Muscle layer of duodenum (tissue), 2 donors: Measurements from ENCODE around the gene HOXB3.

Source experiments
- H3K27ac ChIP-seq: one replicate; pipeline ENCODE4 v1.7.0; 2013; ENCODE audit warnings: mild to moderate bottlenecking, low read length
- H3K27me3 ChIP-seq: one replicate; pipeline ENCODE4 v1.7.0; 2013; ENCODE audit warnings: low read depth, mild to moderate bottlenecking, control low read depth, low read length
- H3K36me3 ChIP-seq, 2 donors: one replicate each; pipeline ENCODE4 v1.7.0; 2013; ENCODE audit warnings: low read length in 2 of 2, control low read depth in 1 of 2, mild to moderate bottlenecking in 1 of 2; ENCODE audit not compliant: insufficient read depth in 2 of 2, control insufficient read depth in 1 of 2
- H3K4me1 ChIP-seq, 2 donors: one replicate each; pipeline ENCODE4 v1.7.0; 2013; ENCODE audit warnings: low read length in 2 of 2, mild to moderate bottlenecking in 2 of 2, control low read depth in 1 of 2, moderate library complexity in 1 of 2; ENCODE audit not compliant: insufficient read depth in 2 of 2, control insufficient read depth in 1 of 2
- H3K4me3 ChIP-seq, 2 donors: one replicate each; pipeline ENCODE4 v1.7.0; 2013; ENCODE audit warnings: low read length in 2 of 2, low read depth in 1 of 2, mild to moderate bottlenecking in 1 of 2
- H3K9me3 ChIP-seq, 2 donors: one replicate each; pipeline ENCODE4 v1.7.0; 2013; ENCODE audit warnings: low read length in 2 of 2, control low read depth in 1 of 2, mild to moderate bottlenecking in 1 of 2; ENCODE audit not compliant: control insufficient read depth in 1 of 2
- donor health status: healthy.

HOXB3 gene

DNA sequence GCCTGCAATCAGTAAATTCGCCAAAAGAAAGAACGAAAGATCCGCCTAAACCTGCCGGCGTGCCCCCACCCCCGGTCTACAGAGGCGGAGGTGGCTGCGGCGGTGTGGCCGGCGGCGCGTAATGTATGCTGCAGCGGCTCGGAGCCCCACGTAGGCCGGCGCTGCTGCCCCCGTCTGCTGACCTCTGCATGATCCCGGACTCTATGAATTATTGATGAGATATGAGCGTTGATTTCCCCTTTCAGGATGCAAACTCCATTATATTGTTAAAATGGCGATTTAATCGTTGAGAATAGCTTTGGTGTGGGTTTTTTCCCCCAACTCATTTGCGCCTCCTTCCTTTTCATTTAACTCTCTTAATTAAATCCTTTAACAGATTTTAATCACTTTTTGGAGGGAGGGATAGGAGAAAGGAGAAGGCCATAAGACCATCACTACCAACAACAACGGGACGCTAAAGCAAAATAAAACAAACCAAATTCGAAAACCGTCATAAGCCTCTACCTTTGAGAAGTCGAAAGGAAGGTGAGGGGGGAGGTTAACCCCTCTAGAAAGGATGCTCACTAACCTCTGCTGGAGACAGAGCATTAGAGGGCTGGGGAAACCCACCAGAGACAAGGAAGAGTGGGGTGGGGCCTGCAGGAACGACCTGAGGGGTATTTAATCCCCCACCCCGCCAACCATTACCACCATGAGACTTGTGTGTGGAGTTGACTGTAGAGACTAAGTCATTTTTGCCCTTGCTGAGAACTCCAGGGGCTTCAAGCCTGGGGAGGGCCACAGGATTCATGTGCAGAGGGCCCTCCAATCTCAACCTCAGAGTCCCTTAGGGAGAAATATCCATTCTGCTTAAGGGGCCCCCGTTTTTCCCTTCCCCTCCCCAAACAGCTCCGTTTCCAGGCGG is 3.4 kb downstream of the HOXB3 start:
- peak overlapping the region; percentile 89 for H3K27ac ChIP-seq
- H3K36me3 ChIP-seq: no peaks in the 10 kb centered on the region
- no peaks in the 10 kb centered on the region for H3K9me3 ChIP-seq
- H3K27me3 ChIP-seq: peaks cover 18% of the 10 kb centered on the region
- H3K4me1 ChIP-seq: peaks cover 10 to 39% of the 10 kb centered on the region in 2 donors
- H3K4me3 ChIP-seq: peak overlapping the region; percentile 79 to 88

DNA sequence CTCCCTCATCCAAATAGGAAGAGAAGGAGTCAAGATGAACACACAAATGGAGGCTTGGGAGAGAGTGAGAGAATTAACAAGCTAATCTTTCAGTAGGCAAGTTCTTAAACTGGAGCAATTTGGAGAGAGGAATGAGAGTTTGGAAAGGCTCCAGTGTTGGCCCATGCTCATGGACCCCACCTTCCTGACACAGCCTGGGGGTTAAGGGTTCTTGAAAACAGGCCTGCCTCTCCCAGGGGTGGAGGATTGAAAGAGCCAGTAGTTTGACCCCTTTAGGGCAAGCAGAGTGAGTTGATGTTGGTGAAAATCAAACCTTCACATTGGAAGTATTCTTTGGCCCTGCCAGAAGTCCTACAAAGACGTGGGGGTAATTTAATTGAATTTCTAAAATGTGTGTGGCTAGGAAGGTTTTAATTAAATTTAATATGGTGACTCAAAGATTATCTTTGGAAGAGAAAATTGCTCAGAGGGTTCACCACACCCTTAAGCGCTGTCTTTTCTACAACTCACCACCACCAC is 5.8 kb downstream of the HOXB3 start:
- peaks cover 26% of the 10 kb centered on the region for H3K27me3 ChIP-seq
- peak overlapping the region; percentile 84 for H3K27ac ChIP-seq
- no peaks in the 10 kb centered on the region for H3K36me3 ChIP-seq
- H3K4me1 ChIP-seq: peaks cover 10 to 36% of the 10 kb centered on the region in 2 donors
- no peaks in the 10 kb centered on the region for H3K9me3 ChIP-seq
- peak overlapping the region; percentile 27 to 79 for H3K4me3 ChIP-seq

DNA sequence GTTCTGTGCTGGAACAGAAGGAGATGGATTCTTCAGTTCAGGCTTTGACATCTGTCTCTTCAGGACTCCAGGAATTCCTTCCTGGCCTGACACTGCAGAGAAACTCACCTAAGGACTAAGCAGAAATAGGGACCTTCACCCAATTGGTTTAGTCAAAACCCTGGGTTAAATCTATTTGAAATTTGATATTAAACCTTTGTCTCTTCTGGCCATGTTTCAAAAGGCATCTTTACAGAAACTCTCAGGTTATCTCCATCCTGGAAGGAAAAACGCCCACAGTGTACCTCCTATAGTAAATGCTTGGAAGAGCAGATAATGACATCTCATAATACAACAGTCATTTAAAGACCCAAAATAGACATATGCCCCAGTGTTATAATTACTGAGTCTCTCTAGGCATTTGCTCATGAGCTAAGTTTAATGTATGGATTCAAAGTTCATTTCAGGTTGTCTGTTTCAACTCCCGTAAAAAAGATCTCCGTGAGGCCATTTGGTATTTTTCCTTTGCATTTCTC is 6.3 kb downstream of the HOXB3 start:
- Histone ChIP-seq H3K27me3 (peaks cover 26% of the 10 kb centered on the region), H3K27ac (peak overlapping the region; percentile 84), H3K4me1 (peaks cover 10 to 36% of the 10 kb centered on the region in 2 donors), H3K4me3 (peak overlapping the region; percentile 27 to 79), H3K36me3 (no peaks in the 10 kb centered on the region), H3K9me3 (no peaks in the 10 kb centered on the region)

DNA sequence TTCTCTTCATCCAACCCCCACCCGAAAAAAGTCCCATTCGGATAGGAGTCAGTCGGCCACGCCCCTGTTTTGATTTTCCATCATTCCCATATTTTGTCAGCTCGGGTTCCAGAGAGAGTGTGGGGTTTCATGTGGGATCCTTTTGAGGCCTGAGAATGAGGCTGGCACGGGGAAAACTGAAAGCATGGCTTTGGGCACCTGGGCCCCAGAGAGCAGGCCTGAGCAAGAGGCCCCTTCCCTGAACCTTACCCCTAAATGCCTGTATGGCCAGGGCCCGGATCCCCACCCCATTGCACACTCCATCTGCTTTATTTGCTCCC is 7.3 kb downstream of the HOXB3 start:
- peaks cover 10 to 27% of the 10 kb centered on the region in 2 donors for H3K4me1 ChIP-seq
- H3K9me3 ChIP-seq: no peaks in the 10 kb centered on the region
- peak overlapping the region; percentile 84 for H3K27ac ChIP-seq
- H3K36me3 ChIP-seq: no peaks in the 10 kb centered on the region
- peaks cover 26% of the 10 kb centered on the region for H3K27me3 ChIP-seq
- H3K4me3 ChIP-seq: peak overlapping the region; percentile 60 to 76

DNA sequence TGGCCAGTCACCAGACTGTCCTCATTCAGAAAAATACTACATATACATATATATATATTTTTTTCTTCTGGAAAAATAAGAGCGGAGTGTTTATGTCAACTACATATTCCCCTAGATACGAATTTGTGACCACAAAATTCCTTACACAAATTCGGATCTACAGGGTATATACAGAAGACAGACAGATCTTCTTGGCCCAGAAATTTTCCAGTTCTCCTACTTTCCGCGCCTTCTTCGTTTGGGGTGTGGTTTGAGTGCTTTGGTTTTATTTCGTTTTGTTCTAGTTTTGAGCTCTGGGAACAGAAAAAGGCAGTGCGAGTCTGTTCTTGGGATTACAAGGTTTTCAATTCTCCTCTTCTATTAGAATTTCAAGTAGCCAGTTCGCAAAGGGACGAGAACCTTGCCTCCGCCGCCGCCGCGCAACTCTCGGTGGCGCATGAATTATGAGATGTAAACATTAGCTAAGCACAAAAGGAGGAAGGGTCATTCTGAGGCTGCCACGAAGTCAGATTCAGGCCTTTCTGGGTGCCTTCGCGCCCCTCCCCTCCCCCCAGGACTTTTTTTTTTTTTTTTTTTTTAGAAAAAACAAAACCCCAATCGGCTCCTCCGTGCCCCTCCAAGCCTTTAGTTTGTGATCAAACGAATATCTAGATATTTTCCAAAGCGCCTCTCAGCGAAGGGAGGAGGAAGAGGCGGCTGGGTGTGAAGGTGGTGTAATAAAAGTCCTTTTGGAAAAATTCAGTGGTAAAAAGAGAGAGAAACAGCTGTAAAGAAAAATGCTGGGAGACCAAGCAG is 10.1 kb downstream of the HOXB3 start:
- H3K4me1 ChIP-seq: peaks cover 6 to 28% of the 10 kb centered on the region in 2 donors
- no peaks in the 10 kb centered on the region for H3K36me3 ChIP-seq
- peaks cover 20% of the 10 kb centered on the region for H3K27me3 ChIP-seq

DNA sequence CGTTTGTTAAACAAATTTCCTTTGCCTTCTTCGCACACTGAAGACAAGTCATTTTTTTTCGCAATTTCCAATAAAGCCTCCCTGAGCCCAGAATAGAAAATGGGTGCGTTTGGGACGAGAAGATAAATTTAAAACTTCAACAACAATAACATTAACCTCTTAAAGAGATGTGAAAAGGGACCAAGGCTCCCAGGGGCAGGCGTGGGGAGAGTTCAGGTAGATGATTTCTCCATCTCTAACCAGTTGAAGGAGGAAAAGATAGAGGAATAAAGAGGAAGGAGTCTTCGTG is 10.6 kb downstream of the HOXB3 start:
- peaks cover 12 to 34% of the 10 kb centered on the region in 2 donors for H3K4me1 ChIP-seq
- H3K9me3 ChIP-seq: no peaks in the 10 kb centered on the region
- H3K27ac ChIP-seq: peak overlapping the region; percentile 84
- no peaks in the 10 kb centered on the region for H3K36me3 ChIP-seq
- H3K27me3 ChIP-seq: peaks cover 20% of the 10 kb centered on the region
- H3K4me3 ChIP-seq: peak overlapping the region; percentile 69 to 72

More for the DNA sequence above, 10.1 kb downstream of the HOXB3 start:
- Histone ChIP-seq H3K9me3 (no peaks in the 10 kb centered on the region), H3K4me3 (peak overlapping the region; percentile 60 to 76), H3K27ac (peak overlapping the region; percentile 84)

DNA sequence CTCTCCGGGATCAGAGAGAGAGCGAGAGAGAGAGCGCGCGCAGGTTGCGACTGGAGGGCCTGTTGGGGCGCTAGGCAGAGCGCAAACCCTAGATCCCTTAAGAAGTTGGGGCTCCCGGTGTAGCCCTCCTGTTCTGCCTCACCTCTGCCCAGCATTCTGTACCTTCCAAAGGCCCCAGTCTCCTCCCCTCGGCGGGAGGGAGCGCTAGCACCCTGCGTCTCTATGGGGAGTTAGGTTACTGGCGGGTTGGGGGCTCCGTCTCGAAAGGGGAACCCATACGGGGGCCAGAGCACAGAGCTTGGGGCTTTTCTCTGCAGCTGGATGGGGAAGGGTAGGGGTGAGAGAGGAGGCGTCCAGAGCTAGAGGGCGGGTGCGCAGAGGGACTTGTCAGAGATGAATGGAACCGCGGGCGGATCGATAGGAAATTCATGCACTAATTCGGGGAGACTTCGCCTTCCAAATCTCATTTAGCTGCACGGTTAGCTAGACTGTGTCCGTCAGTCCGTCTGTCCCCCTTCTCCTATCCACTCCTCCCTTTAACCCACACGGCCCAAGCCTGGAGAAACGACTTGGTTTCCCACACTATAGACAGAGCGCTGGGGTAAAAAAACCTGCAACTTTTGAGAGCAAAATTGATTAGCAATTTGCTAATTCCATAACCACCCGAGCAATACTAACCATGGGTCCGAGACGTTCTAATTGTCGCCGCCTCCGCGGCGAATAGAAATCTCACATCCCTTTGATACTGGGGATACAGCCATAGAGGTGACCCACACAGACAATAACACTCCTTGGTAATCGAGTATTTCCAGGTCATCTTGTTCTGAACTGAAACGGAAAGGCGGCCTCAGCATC is 11.2 kb downstream of the HOXB3 start:
- no peaks in the 10 kb centered on the region for H3K9me3 ChIP-seq
- H3K4me3 ChIP-seq: peak overlapping the region; percentile 69 to 72
- peaks cover 20% of the 10 kb centered on the region for H3K27me3 ChIP-seq
- H3K36me3 ChIP-seq: no peaks in the 10 kb centered on the region
- H3K4me1 ChIP-seq: peaks cover 12 to 33% of the 10 kb centered on the region in 2 donors
- peak overlapping the region; percentile 84 for H3K27ac ChIP-seq

DNA sequence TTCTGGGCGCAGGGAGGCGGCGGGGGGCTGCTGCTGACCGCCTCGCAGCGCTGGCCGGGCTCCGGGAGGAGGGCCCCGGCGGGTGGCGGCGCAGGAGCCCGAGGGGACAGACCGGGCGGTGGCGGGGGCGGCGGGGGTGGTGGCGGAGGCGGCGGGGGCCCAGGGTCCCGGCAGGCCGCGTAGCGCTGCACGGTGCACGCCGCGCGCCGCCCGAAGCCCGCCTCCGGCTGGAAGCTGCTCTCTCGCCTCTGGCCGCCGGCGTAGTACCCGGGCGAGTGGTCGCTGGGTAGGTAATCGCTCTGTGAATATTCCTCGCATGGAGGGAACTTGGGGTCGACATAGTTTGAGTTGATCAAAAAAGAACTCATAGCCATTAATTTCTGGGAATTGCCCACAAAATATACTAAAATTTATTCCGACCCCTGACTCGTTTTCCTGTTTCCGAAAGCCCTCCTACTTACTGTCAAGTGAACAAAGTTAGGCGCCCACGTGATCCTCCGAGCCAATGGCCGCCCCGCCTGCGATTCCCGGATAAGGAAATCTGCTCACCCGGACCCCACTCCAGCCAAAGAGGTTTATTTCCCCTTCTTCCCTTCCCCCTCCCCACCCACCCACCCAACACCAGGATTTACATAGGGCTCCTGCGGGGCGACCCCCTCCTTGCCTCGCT is 12.0 kb downstream of the HOXB3 start, which contains the start of gene HOXB4:
TSS of gene HOXB4 (minus strand) at position 405 of the 670 bp plus-strand sequence. CDS start at position 374, 31 bp downstream.
- Histone ChIP-seq H3K4me3 (peak within 1 kb of the TSS; percentile 69 to 72), H3K36me3 (no peaks in the 10 kb centered on the region), H3K27me3 (peaks cover 13% of the 10 kb centered on the region), H3K4me1 (peaks cover 5 to 27% of the 10 kb centered on the region in 2 donors), H3K9me3 (no peaks in the 10 kb centered on the region), H3K27ac (peak within 1 kb of the TSS; percentile 84)

DNA sequence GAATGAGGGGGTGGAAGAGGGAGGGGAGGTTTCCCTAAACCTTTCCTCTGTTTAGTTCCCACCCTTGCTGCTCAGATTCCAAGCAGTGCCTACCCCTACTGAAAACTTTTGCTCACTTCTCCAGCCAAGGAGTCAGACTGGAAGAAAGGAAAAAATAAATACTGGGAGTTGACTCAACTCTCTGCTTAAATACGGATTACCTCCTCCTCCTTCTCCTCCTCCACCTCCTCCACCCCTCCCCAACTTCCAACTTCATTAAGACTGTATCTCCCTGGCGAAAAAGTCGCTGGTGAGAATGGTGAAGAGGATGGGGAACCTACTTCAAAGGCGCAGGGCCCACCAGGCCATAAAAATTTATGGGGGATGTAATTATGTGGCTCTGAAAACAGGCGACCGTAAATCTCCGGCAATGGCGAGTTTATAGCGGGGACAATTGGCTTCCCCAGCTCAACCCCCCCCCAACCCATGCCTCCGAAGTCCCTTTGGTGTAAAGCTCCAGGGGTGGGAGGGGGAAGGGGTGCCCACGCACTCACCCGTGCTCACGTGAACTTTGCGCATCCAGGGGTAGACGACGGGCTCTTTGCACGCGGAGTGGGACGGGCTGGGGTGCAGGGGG is 12.6 kb downstream of the HOXB3 start:
- Histone ChIP-seq H3K27me3 (peaks cover 12% of the 10 kb centered on the region), H3K27ac (peak overlapping the region; percentile 83), H3K9me3 (no peaks in the 10 kb centered on the region), H3K4me1 (peaks cover 5 to 27% of the 10 kb centered on the region in 2 donors), H3K4me3 (peak overlapping the region; percentile 58 to 72), H3K36me3 (no peaks in the 10 kb centered on the region)
